Activated T-helper 1 cell treated with Interleukin-2 at 50 U/mL for 16 hours (primary cell): ENCODE data around the gene LRSAM1.

Experiments used
- DNase-seq: peaks from one replicate; pipeline ENCODE4 v3.0.0-alpha.2; 2020; ENCODE audit warnings: low read depth

Gene LRSAM1

DNA sequence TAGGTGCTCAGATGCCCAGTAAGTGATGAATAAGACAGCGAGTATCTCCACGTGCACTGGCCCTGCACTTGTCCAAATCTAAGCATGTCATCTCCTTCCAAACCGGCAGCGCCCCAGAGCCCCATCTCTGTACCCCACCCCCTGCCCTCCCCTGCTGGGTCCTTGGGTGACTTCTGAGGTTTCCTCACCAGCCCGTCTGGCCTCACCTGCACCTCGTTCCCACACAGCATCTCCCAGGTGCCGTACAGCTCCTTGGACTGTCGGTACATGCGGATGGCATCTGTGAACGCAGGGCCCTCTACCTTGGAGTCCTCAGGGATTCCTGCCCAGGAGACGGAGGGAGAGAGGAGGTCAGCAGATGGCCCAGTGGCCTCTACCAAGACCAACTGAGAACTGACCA, 66.3 kb downstream of the LRSAM1 start:
- DNase-seq = no peak

DNA sequence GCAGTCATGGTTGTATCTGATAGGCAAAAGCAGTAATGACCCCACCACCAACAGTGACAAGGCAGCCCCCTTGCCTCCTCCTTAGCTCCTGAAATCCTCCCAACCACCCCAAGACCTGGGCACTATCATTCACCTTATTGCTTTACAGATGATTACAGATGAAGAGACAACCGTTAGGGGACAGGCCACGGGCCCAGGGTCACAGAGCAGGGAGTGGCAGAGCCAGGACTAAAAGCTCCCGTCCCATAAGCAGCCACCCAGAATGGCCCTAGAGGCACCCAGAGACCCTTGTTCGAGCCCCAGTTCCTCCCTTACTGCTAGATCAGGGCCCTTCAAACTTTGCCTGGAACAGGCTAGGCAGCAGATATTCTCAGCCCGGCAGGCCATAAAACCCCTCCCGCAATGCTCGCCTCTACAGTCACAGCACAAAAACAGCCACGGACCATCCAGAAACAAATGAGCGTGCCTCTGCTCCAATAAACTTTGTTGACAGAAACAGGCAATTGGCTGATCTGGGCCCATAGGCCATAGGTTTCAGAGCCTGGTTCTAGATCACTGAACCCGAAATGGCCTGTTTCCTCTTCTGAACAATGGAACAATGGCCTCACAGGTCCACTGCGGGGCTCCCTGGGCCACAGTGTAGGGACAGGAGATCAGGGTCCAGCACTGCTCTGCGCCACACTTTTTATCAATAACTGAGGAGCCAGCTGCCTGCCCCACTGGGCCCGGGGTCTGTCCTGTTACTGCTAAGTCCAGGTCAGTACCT, 67.0 kb downstream of the LRSAM1 start:
- DNase-seq = no peak

DNA sequence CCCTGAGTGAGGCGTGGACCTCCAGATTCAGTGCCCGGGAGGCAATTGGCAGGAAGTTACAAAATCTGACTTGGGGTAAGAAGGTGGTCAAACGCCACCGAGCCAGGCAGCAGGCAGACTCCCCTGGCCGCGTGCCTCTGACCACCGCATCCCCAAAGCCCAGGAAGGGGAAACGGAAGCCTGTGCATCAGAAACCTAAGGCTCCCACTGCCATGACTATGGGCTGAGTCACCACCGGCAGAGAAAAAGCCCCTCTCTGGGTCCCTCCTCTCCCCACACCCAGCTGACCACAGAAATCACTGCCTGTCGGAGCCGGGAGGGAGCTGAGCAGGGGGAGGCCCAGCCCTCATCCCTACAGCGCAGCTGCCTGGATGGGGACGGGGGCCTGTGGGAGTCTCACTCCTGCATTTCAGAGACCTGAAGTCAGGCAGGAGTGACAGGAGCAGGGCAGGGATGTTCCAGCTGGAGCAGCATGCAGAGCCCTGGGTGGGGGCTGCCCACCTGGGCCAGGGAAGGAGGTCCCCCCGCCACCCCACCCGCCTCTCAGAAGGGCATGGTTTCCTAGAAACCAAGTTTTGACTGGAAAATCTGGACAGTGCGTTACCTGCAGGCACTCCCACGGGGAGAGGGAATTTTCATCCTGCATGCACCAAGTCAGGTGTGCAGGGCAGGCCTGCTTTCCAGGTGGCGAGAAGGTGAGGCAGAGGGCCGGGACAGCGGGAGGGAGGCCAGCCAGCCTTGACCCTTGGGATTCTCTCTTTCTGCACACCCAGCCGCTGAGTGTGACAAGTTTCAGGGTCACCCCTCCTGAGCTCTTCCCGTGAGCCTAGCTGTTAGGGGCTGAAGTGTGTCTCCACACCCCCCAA, 68.2 kb downstream of the LRSAM1 start:
- DNase-seq = no peak

DNA sequence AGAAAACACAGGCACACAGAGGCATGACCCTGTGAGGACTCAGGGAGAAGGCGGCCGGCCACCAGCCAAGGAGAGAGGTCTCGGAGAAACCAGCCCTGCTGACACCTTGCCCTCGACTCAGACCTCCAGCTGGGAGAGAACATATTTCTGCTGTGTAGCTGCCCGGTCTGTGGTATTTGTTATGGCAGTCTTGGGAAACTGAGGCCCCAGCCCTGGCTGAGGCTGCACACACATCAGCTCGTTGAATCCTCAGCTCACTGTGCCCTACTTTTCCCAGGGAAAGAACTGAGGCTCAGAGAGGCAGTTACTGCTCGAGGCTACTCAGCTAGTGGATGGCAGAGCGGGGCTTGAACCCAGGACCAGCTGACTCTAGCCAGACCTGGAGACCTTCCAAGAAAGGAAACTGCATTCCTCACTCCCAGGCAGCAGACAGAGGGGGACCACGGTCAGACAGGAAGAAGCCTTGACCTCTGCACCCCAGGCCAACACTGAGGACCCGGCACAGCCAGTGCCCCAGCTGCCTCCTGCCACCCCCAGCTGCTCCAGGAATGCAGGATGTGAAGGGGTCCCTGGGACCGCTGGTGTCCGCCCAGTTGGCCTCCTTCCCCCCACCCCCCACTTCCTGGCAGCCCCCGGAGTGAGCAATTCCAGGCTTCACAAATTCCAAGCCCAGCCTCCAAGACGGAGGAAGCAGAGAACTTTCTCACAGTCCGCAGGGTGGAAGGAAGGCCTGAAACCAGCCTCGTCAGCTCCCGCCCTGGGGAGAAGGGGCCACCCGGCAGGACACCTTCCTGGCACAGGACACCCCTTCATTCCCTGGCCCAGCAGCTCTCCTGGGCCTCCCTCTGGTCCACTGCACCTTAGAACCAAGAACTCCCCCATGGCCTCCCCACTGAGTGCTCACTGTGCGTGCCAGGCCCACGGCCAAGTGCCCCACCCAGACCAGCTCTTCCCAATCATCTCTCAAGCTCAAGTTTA, 69.9 kb downstream of the LRSAM1 start:
- DNase-seq = no peak

DNA sequence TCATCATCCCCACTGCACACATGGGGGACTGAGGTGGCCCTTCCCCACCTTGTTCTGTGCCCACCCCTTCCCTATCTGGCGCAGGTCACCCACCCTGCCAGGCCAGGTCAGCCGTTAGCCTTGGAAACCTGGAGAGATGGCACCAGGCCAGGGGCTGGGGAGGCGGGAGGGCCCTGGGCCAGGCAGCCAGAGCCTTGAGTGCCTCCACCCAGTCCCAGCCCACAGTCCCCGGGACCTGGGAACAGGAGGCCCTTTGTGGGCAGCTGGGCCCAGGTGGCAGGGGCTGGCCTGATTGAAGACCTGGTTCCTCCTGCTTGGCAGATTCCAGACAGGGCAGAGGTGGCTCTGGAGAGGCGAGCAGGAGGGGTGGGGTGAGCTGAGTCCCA, 70.6 kb downstream of the LRSAM1 start:
- no peak for DNase-seq

DNA sequence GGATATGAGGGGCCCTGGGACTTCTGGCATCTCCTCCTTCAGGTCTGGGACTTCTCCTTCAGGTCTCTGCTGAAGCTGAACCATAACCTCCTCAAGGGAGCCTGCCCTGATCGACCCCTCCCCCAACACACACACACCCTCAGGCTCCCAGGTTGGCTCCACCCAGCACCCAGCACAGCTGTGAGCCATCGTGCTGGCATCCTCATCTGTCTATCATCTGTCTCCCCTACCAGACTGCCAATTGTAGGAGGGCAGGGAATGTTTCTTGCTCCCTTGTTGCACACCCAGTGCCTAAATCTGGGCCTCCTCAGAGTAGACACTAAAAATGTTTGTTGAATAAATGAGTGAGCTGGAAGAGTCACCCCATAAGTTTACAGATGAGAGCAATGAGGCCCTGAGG, 71.4 kb downstream of the LRSAM1 start:
- no peak for DNase-seq

DNA sequence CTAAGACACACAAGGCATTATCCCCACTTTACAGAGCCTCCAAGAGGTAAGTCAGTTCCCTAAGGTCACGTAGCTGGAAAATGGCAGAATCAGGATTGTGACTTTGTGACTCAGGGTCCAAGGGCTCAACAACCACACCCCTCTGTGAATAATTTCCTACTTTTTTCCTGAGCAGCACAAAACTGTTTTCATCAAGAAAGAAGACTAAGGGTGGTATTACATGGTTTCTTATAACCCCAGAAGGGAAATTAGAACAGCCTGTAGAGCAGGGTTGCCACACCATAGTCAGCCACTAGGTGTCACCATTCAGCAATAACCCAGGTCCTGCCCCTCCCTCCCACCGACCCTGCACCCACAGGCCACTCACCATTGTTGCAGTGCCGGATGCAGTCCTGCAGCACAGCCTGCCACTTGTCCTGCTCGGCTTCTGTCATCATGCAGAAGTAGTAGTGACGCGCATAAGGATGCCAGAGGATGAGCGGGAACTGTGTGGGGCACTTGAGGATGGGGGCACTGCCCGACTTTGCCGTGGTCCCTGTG, 72.1 kb downstream of the LRSAM1 start:
- no peak for DNase-seq

DNA sequence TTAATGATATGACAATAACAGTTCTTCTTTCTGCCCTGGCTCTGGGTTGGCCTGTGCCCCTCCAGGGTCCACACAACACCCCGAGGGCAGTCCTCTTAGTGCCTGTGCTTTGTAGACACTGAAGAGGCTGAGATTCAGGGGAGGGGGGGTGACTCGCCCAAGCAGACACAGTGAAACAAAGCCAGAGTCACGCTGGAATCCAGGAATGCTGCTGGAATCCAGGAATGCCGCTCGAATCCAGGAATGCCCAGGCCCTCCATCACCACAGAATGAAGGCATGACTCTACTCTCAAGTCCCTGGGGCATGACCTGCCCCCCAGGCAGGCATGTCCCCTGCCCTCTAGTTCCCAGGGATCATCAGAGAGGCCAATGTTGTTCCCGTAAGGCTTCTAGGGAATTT, 73.1 kb downstream of the LRSAM1 start:
- DNase-seq = no peak

DNA sequence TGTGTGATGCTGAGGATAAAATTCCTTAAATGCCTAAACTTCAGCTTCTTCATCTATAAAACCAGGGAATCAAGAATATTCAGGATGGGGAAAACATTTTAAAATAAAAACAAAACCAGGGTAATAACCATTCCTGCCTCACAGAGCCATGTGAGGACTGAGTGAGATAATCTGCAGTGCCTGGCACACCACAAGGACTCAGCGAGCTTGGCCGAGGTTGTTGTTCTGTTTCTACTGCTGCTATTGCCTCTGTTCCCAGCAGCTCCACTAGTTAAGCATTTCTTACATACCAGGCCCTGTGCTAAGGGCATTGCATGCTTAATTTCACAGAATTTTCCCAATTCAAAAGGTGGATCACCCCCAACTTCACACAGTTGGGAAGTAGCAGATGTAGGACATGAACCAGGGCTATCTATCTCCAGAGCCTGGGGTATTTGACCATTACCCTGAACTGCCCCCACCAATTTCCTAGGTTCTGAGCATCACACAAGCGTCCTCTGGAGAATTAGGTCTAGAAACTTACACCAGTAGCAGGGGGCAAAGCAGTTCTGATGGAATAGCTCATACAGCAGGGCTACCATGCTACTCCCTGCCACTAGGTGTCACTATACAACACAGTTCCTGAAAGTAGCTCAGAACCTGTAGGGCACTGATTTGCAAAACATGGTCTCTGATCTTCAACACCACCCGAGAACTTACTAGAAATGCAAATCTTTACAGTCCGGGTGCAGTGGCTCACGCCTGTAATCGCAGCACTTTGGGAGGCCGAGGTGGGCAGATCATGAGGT, 74.3 kb downstream of the LRSAM1 start:
- DNase-seq = no peak

DNA sequence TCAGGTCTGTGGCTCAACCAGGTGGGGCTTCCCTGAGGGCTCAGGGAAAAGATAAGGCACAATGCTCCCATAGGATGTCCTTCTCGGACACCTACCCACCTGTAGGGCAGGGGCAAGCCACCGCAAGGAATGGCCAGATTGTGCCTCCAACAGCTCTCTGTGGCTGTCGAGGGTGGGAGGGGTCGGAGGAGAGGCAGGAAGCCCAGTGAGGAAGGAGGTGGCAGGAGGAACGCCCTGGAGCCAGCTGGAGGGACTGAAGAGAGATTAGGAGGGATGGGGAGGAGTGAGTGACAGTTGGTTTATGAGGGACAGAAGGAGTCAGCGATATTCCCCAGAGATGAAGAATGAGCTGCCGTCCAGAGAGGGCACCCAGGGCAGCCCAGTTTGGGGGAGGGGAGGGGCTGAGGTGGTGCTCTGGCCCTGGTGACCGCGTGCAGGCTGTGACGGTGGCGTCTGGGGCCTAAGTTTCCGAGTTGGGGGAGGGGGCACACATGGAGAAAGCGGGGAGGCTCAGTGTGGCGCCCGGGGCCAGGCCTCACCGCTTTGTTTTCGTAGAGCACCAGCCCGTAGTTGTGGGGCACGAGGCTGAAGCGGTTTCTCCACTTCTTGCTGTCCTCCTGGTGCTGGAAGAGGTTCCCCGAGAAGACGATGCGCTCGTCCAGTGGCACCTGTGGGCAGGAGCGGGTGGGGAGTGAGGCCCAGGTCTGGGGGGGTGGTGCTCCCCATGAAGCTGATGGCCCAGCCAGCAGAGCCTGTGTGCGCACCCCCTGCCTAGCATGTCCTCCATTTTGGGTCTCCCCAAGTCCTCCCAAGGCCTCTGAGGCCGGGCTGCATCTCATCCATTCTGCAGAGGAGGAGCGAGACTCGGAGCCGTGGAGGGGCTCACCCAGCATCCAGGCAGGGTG, 75.6 kb downstream of the LRSAM1 start:
- no peak for DNase-seq

DNA sequence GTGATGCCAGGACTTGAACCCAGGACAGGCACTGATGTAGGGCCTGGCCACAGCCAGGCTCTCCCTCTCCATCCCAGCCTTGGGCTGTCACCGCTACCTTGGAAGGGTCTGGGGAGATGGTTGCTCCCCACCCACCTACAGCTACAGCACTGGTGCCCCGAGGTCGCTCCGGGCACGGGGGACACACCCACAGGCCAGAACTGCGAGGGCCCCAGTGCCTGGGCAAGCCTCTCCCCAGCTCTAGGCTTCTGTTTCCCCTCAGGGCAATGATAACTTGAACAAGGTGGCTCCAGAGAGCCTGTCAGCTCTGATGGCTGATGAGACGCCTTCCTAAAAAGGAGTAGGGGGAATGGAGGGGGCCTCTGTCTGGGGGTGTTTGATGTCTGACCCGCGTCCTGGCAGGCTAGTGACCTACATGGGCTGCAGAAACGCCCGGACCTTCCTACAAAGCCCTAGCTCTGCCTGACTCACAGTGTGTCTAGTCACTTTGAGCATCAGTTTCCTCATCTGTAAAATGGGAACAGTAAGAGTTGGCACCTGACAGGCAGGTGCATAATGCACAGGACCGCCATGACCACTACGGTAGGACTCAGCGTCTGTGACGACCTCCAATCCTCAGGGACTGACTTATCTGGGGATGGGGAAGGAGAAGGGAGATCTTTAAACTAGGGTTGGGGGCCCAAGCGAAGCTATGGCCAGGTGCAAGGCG, 76.4 kb downstream of the LRSAM1 start:
- no peak for DNase-seq

DNA sequence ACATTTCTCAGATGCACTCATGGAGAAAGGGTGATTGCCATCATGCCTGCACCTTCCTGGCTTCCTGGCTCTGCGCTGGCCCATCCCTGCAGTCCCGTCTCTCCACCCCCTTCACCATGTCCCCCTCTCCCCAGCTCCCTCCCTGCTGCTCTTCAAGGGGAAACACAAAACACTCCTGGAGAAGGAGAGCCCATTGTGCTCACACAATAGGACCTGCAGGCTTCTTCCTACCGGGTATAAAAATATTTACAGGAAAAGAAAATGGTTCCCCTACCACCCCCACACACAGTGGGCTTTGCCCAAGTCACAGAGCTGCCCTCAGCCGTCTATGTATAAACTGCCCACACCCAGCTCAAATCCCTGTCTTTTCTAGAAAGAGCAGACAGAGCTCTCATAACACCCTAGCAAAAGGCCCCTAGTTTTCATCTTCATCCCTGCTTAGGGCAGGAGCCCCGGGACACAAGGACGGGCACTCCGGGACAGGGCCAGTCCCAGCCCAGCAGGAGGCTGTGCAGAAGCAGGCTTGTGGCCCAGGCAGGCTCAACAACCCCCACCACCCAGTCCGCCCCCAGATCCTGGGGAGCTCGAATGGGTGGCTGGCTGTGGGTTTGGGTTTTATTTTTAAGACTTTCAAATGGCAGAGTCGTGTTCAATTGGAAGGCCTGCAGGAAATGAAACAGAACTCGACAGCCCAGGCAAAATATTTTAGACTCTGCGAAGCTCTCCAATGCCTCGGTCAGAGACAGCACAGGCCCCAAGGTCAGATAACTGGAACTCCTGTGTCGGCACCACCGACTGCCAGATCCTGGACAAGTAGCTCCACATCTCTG, 77.3 kb downstream of the LRSAM1 start:
- DNase-seq = no peak

DNA sequence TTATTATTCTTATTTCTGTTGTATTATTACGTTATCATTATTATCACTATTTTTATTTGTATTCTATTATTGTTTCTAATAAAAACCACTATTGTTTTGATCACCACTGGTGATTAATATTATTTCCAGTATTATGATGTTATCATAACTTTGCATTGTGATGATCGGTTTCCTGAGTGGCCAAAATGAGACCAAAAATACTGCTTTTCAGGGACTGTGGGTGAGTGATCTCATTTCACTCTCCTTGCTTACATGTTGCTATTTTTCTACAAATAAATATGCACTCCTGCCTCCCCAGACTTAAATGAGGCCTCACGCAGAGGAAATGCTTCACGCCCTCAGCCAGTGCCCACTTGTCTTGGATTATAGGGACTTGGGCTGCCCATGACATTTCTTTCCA, 78.4 kb downstream of the LRSAM1 start:
- no peak for DNase-seq

DNA sequence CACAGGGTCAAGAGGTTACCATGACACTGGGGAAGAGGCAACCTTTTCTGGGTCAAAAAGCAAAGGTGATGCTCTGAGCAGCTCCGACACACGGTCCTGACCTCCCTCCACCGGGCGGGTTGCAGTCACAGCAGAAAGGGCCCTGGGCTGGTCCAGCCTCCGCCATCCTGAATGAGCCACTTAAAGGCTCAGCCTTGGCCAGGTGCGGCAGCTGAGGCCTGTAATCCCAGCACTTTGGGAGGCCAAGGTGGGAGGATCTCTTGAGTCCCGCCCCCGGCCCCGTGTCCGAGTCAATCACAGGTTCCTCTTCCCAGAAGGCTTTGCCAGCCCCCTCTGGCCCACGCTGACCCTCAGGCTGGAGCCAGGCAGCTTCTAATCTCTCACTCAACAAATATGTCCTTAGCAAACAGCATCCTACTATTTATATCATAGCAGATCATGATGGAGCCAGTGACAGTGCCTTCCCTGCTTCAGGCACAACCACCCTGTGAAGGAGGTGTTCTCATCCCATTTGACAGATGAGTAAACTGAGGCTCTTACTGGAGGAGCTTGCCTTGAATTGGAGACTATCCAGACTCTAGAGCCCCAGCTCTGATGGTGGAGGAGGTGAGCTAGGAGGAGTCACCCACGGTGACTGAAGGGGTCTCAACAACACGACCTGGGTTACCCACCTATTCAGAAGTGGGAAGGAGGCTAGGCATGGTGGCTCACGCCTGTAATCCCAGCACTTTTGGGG, 79.1 kb downstream of the LRSAM1 start:
- no peak for DNase-seq

DNA sequence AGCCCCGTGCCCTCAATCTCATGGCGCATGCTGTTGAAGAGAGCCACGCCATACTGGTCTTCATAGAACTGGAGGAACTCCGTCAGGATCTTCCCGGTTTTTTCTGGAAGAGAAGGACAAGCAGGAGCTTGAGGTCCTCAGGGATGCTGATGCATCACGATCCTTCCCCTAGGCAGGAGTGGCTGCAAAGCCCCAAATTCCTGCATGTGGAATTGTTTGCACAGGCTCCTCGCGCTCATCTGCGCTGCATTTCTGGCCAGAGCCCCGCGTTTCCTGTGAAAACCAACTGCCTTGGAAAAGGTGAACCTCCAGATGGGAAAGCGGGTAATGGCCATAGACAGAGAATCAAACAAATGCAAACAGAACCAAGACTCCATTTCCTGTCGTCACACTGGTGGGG, 80.4 kb downstream of the LRSAM1 start:
- no peak for DNase-seq

DNA sequence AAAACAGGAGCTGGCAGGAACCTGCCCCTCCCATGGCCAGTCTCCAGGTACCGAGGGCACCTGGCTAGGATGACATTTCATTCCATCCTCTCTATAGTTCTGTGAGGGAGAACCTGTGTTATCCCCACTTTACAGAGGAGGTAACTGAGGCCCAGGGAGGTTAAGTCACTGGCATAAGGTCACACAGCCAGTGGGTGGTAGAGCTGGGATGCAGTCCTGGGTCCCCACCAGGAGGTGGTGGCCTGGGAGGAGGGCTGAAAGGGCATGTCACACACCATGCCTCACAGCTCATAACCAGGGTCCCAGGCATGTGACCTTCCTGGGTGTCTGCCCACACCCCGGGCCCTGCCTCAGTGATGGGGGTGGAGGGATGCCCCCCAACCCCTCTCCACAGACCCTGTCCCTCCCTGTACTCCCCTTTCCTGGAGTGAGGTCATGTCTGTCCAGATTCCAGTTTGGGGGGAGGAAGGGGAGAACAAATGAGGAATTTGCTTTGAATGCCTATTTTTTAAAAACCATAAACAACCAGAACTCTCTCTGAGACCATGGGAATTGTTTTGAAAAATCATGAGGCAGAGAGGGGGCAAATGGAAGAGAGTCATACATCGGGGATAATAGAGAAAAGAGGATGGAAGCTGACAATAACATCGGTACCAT, 83.1 kb downstream of the LRSAM1 start:
- DNase-seq = no peak

DNA sequence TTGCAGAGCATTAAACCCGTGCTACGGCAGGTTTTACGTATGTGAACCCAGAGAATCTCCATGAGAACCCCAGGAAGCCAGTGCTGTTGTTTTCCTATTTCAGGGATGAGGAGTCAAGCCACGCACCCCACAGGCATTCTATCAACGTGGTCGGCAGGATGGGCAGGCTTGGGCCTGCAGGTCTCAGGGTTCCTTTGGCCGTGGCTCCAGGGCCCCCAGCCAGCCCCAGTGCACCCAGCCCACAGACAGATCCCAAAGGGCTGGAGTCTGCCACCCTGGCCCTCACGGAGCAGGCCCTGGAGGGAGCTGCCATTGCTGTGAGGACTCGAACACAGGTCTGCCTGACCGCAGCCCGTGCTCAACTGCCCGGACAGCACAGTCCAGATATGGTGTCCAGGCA, 83.6 kb downstream of the LRSAM1 start:
- DNase-seq = no peak
